D341Med (cell line): ENCODE data around the gene ATP8B1.
A peak's percentile ranks its signal among the peaks of the same experiment; 100 is the strongest.
"Not testable (repeated sequence)": the region's sequence is repeated elsewhere in the genome, so short reads cannot be mapped to it uniquely, and the experiment has no call there.

ENCODE experiments used
- DNase-seq: peaks from one replicate; pipeline ENCODE4 v3.0.0; 2012; ENCODE audit warnings: low spot score

ATP8B1 gene

GRCh38 chr18:57660961-57661360 lies 142.2 kb downstream of the ATP8B1 start:
- DNase-seq: no peak

DNA sequence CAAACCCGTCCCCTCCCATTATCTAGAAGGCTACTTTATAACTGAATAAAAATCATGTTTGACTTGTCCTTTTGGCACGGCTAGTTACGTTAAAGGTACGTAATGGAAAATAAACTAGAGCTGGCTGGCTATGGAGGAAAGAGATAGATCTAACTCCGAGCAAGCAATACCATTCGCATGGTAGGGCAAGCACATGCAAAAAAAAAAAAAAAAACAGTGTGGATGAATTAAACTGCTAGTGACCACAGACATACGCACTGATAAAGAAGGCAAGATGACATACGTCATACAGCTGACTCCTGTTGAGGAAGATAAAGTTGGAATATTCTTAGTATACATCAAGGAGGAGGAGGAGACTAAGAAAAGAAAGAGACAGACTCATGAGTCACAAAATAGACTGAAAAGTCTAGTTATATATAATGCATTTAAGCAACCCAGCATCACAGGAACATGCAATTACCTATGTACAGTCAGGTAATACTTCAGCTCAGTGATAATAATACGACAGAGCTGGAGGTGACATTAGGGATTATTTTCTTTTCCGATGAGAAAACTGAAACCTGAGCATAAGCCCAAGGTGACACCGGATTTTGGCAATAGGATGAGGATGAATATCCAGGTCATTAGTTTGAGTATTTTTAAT lies 143.5 kb downstream of the ATP8B1 start:
- no peak for DNase-seq

GRCh38 chr18:57657542-57657941 lies 145.6 kb downstream of the ATP8B1 start:
- DNase-seq: no peak

DNA sequence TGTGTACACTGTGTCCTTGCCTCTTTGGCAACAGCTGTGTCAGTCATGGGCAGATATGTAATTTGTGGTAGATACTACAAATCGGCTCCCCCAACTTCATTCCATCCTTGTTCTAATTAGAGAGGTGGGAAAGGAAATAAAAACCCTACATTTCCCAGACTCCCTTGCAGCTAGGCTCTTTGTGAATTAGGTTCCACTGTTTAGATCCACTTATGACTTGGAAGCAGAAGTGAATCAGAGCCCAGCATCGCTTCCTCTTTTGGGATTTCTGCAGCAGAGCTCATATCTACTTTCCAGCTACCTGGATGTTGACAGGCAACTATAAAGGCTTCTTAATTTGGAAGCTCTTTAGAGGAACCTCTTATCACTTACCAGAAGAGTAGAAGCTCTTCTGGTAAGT lies 147.4 kb downstream of the ATP8B1 start:
- DNase-seq: no peak

DNA sequence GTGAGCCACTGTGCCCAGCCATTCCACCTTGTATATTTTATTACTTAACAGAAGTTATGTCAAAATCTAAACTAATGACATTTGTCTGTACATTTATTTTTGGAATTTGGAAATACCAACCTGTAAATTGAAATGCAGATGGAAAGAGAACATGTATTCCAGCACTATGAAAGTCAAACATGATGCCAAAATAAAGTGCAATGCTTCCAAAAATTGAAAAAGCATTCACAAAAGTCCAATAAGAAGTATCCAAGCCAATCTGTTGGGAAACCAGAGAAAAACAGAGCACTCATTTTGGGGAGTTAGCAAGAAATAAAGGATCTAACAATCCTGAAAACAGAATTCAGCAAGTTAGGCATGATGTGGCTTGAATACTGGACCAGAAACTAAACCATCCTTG lies 151.2 kb downstream of the ATP8B1 start:
- DNase-seq: no peak

GRCh38 chr18:57649556-57650500 lies 153.3 kb downstream of the ATP8B1 start:
- DNase-seq: no peak

DNA sequence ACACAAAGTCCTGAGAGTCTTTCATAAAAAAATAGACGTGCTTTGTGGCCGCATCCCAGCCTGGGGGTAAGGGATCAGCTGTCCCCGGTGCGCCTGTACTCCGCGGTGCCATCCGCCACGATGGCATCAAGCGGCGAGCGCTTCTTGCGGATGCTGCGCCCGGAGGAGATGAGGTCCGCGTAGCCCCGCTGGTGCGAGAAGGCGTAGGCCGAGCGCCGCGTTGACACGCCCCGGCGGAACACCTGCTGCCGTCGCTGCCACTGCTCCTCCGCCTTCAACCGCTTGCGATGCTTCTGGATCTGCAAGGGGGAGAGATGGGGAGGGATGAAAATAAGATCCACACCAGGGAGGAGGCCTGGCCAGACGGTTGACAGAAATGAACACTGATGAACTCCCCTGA lies 154.7 kb downstream of the ATP8B1 start:
- no peak for DNase-seq

- DNase-seq: no peak
Measured at GRCh38 chr18:57644540-57644939, 158.6 kb downstream of the ATP8B1 start.

DNA sequence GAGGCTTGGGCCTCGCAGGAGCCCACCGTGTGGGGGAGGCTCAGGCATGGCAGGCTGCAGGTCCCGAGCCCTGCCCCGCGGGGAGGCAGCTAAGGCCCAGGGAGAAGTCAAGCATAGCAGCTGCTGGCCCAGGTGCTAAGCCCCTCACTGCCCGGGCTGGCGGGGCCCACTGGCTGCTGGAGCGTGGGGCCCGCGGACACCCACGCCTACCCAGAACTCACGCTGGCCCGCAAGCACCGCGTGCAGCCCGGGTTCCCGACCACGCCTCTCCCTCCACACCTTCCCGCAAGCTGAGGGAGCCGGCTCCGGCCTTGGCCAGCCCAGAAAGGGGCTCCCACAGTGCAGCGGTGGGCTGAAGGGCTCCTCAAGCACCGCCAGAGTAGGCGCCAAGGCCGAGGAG lies 159.4 kb downstream of the ATP8B1 start:
- DNase-seq: not testable (repeated sequence)

DNA sequence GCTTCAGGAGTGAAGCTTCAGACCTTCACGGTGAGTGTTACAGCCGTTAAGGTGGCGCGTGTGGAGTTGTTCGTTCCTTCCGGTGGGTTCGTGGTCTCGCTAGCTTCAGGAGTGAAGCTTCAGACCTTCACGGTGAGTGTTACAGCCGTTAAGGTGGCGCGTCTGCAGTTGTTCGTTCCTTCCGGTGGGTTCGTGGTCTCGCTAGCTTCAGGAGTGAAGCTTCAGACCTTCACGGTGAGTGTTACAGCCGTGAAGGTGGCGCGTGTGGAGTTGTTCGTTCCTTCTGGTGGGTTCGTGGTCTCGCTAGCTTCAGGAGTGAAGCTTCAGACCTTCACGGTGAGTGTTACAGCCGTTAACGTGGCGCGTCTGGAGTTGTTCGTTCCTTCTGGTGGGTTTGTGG lies 160.7 kb downstream of the ATP8B1 start:
- DNase-seq: not testable (repeated sequence)

DNA sequence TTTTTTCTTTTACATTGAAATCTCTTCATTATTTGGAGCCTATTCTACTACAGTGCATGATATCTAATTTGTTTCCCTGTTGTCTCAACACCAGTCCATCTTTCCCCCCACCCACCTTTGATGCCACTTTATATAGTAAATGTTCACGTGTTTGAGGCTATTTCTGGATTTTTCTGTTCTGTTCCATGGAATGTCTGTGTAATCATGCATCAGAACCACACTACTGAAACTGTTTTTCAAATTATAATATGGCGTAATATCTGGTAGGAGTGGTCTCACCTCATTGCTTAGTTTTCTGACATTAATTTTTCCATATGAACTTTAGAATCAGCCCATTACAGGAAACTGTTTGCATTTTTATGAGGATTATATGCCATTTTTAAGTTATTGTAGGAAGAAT lies 162.4 kb downstream of the ATP8B1 start:
- DNase-seq: no peak

- DNase-seq: no peak
Measured at GRCh38 chr18:57640236-57640635, 162.9 kb downstream of the ATP8B1 start.

DNA sequence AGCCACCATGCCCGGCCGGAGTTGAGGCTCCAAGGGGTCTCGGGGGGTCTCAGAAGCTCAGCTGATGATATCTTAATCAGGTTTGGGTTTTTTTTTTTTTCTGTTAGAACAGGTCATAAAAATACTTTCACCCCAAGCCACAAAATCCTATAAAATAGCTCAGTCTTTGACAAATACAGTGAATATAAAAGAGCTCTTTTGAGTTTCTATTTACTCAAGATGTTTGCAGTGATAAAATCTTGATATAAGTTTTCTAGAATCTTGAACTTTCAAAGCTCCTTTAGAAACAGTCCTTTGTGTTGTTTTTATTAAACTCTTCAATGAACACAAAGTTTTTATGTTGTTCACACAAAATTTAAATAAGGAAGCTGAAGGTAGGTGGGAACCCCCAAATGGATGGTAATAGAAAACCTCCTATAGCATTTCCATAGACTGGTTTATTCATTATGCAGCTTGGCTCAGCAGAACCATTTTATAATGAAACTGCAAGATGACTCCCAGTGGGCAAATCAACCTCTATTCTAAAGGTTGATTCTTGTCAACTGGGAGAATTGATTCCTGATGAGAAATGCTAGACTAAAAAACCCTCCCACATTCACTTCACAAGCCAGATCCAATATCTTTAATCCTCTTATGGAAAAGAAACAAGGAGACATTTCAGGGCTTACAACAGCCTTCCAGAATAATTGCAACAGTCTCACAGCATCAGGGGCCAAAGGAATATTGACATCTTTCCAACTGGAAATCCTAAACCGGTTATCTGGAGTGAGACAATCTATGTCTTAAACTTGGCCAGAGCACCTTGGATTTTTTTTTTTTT lies 167.9 kb downstream of the ATP8B1 start:
- peak; percentile 62 for DNase-seq

DNA sequence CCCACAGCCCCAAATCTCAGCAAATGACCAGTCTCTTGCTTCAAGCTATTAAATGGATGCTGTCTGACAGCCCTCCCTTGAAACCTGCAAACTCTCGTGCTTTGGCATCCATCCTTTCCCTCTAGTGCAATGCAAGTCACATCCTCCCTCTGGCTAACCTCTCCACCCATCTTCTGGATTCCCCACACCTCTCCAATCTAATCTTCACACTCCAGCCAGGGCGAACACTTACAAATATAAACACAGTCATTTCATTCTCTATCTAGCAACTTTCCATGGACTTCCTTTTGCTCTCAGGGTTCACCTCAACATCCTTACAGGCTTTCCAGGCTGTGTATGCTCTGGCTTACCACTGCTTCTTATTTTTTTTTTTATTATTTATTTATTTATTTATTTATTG lies 171.4 kb downstream of the ATP8B1 start:
- DNase-seq: no peak

GRCh38 chr18:57630754-57631595 lies 172.1 kb downstream of the ATP8B1 start:
- DNase-seq: no peak

- DNase-seq: peak; percentile 97
Measured at GRCh38 chr18:57630002-57630753, 172.9 kb downstream of the ATP8B1 start.

GRCh38 chr18:57629422-57629821 lies 173.7 kb downstream of the ATP8B1 start:
- no peak for DNase-seq

DNA sequence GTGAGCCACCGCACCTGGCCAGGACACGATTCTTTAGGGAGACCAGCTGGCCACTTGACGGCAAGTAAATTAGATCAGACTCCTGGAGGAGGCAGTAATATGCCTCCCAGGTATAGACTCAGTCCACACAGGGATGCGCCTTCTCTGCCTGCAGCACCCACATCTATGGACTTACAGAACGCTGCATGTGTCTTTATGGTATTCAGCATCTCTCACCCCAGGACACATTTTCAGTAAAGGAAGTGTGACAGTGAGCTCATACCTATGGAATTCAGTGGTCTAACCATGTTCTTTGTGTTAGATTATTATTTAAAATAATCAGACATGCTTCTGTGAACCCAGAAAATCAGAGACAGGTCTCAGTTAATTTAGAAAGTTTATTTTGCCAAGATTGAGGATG lies 175.6 kb downstream of the ATP8B1 start:
- no peak for DNase-seq

GRCh38 chr18:57624988-57625387 lies 178.1 kb downstream of the ATP8B1 start:
- DNase-seq: no peak

GRCh38 chr18:57621246-57621604 lies 181.9 kb downstream of the ATP8B1 start:
- peak; percentile 74 for DNase-seq

- no peak for DNase-seq
Measured at GRCh38 chr18:57619876-57620275, 183.2 kb downstream of the ATP8B1 start.
